Measurements from ENCODE around the gene FAM227B. TPM values are rescaled to one million over a fixed set of nuclear protein-coding genes. Genes with fewer than 3 reads are reported as not detected.

Gene FAM227B
- polyA plus RNA-seq, 1 donor (not counting 4 experiments of a cell fraction or from before 2014, with no cell fraction given): 7.2 TPM

DNA sequence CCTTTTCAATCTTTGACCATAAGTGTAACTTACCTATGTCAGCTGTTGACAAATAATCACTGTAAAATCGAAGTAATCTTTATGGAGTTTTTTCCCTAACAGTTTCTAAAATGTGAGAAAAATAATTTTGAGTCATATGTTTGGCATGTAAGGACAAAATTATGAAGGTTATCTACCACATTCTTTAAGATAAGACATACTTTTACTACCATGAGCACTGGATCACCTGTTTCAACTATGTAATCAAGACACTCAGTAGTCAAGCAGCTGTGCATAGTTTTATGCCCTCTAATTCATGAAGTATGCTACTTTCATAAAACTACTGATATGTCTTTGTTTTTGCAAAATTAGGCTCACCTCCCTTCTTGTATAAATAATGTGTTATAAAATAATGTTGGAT, 185.4 kb downstream of the FAM227B start:
- no peaks in the 10 kb centered on the region for H4K20me1 ChIP-seq (ENCODE audit: control insufficient read depth, extremely low read depth, insufficient read depth, low read length)
- H3K79me2 ChIP-seq (ENCODE audit: control insufficient read depth, insufficient read depth, low read length): no peaks in the 10 kb centered on the region
- no peak overlapping the region for H3K4me3 ChIP-seq (ENCODE audit: control insufficient read depth in 2 of 3, extremely low read depth in 1 of 3, insufficient read depth in 2 of 3, low read depth in 1 of 3, low read length in 3 of 3)
- H3K9me3 ChIP-seq (ENCODE audit: control insufficient read depth, low read depth, low read length): no peaks in the 10 kb centered on the region
- H3K4me1 ChIP-seq (ENCODE audit: control insufficient read depth, extremely low read depth, insufficient read depth, low read length): no peaks in the 10 kb centered on the region
- H3K4me2 ChIP-seq (ENCODE audit: control insufficient read depth, extremely low read depth, insufficient read depth, low read depth, low read length): no peak overlapping the region
- H3K9ac ChIP-seq (ENCODE audit: control insufficient read depth, extremely low read depth, insufficient read depth, low read length): no peak overlapping the region
- H3K27ac ChIP-seq (ENCODE audit: control insufficient read depth, insufficient read depth, low read length): no peak overlapping the region
- no peak for TF ChIP-seq EZH2 (IDR thresholded peaks at IDR 0.05; ENCODE audit: low read length)
- TF ChIP-seq, protein P1, sequence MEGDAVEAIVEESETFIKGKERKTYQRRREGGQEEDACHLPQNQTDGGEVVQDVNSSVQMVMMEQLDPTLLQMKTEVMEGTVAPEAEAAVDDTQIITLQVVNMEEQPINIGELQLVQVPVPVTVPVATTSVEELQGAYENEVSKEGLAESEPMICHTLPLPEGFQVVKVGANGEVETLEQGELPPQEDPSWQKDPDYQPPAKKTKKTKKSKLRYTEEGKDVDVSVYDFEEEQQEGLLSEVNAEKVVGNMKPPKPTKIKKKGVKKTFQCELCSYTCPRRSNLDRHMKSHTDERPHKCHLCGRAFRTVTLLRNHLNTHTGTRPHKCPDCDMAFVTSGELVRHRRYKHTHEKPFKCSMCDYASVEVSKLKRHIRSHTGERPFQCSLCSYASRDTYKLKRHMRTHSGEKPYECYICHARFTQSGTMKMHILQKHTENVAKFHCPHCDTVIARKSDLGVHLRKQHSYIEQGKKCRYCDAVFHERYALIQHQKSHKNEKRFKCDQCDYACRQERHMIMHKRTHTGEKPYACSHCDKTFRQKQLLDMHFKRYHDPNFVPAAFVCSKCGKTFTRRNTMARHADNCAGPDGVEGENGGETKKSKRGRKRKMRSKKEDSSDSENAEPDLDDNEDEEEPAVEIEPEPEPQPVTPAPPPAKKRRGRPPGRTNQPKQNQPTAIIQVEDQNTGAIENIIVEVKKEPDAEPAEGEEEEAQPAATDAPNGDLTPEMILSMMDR (optimal IDR thresholded peaks at IDR 0.05 in 1 of 3, IDR thresholded peaks at IDR 0.05 in 1 of 3, conservative IDR thresholded peaks at IDR 0.05 in 1 of 3; ENCODE audit: extremely low read depth in 1 of 3, insufficient read depth in 2 of 3, low read length in 3 of 3): no peak
- H3K9me1 ChIP-seq (ENCODE audit: control insufficient read depth, extremely low read depth, insufficient read depth, low read length): no peaks in the 10 kb centered on the region
- H3K36me3 ChIP-seq (ENCODE audit: control insufficient read depth in 2 of 2, extremely low read depth in 1 of 2, insufficient read depth in 2 of 2, low read length in 2 of 2): no peaks in the 10 kb centered on the region
- DNase-seq (ENCODE audit: low read depth, low spot score): no peak
- H3K27me3 ChIP-seq (ENCODE audit: control insufficient read depth, extremely low read depth, insufficient read depth, low read length): no peaks in the 10 kb centered on the region
- FAIRE-seq: no peak
- no peak overlapping the region for H2AFZ ChIP-seq (ENCODE audit: control insufficient read depth, low read length)
- dilution Hi-C loops (cut with MboI; ENCODE audit: extremely low pct_ligation_motif_present, low sequenced_read_pairs): no loop called here

DNA sequence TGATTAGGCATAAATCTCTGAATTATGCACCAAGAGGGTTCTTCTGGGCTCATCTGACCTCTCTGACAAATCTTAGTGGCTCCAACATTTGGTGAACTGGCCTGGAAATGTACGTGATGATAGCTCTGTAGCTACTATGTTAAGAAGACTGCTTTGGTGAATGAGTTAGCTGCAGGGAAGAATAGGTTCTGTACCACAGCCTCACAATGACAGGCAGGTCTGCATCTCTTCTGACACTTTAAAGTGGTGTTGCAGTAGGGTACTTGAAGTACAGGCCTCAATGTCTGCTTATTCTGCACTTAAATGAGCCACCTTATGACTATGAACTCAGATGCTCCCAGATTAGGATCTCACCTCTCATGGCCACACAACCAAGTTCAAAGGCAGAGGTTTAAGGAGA, 190.6 kb downstream of the FAM227B start:
- no peak overlapping the region for H2AFZ ChIP-seq (ENCODE audit: control insufficient read depth, low read length)
- H3K27me3 ChIP-seq (ENCODE audit: control insufficient read depth, extremely low read depth, insufficient read depth, low read length): no peaks in the 10 kb centered on the region
- FAIRE-seq (no peak), DNase-seq (ENCODE audit: low read depth, low spot score) (no peak)
- H3K4me2 ChIP-seq (ENCODE audit: control insufficient read depth, extremely low read depth, insufficient read depth, low read depth, low read length): no peak overlapping the region
- dilution Hi-C loops (cut with MboI; ENCODE audit: extremely low pct_ligation_motif_present, low sequenced_read_pairs): no loop called here
- no peaks in the 10 kb centered on the region for H4K20me1 ChIP-seq (ENCODE audit: control insufficient read depth, extremely low read depth, insufficient read depth, low read length)
- no peaks in the 10 kb centered on the region for H3K9me3 ChIP-seq (ENCODE audit: control insufficient read depth, low read depth, low read length)
- no peak overlapping the region for H3K9ac ChIP-seq (ENCODE audit: control insufficient read depth, extremely low read depth, insufficient read depth, low read length)
- H3K79me2 ChIP-seq (ENCODE audit: control insufficient read depth, insufficient read depth, low read length): no peaks in the 10 kb centered on the region
- no peak overlapping the region for H3K4me3 ChIP-seq (ENCODE audit: control insufficient read depth in 2 of 3, extremely low read depth in 1 of 3, insufficient read depth in 2 of 3, low read depth in 1 of 3, low read length in 3 of 3)
- H3K4me1 ChIP-seq (ENCODE audit: control insufficient read depth, extremely low read depth, insufficient read depth, low read length): no peaks in the 10 kb centered on the region
- H3K36me3 ChIP-seq (ENCODE audit: control insufficient read depth in 2 of 2, extremely low read depth in 1 of 2, insufficient read depth in 2 of 2, low read length in 2 of 2): no peaks in the 10 kb centered on the region
- no peak overlapping the region for H3K27ac ChIP-seq (ENCODE audit: control insufficient read depth, insufficient read depth, low read length)
- no peaks in the 10 kb centered on the region for H3K9me1 ChIP-seq (ENCODE audit: control insufficient read depth, extremely low read depth, insufficient read depth, low read length)
- no peak for TF ChIP-seq EZH2 (IDR thresholded peaks at IDR 0.05; ENCODE audit: low read length)
- TF ChIP-seq, protein P1 (optimal IDR thresholded peaks at IDR 0.05 in 1 of 3, IDR thresholded peaks at IDR 0.05 in 1 of 3, conservative IDR thresholded peaks at IDR 0.05 in 1 of 3; ENCODE audit: extremely low read depth in 1 of 3, insufficient read depth in 2 of 3, low read length in 3 of 3): no peak
